ENCODE data around the gene SYT6.

DNA sequence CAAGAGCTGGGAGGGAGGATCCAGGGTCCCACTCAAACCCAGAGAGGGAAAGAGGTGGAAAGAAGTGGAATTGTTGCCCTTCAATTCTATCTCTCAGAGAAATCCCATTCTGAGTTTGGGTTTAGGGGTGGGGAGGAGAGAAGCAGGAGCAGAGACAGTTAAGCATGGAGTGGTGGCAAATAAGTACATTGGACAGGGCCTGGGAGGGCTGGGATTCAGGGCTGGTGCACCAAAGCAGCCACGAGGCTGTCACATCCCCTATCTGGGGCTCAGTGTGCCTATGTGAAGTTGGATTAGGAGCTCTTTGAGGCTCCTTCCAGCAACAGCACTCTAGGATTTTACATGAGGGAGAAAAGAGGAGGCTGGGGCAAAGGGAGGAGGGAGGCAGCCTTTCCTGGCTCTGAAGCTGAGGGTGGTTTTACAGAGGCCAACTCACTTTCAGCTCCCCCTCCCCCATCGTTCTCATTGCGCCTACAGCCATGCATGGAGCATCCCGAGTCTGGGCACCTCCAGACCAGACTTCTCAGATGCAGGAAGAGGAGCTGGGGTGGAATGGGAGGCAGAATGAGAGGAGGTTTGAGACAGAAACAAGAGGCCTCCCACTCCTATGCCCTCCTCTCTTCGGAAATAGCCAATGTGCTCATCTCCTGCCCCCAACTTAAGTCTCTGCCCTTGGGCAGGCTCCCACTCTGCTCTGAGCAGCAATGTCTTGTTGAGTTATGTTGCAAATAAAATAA lies 3.0 kb upstream of the SYT6 start:
- no peak for TF ChIP-seq EP300 (IDR thresholded peaks at IDR 0.05; ENCODE audit: low read depth)
- no peak for TF ChIP-seq POLR2AphosphoS5 (IDR thresholded peaks at IDR 0.05)
- TF ChIP-seq POLR2A (IDR thresholded peaks at IDR 0.05) = no peak
